ENCODE measurements around the gene LRRC74B.
"Not testable (repeated sequence)": the region's sequence is repeated elsewhere in the genome, so short reads cannot be mapped to it uniquely, and the experiment has no call there.

The LRRC74B gene
- 0 to 0.27 (median 0.09) reads per million in 4 experiments for total RNA-seq

- no peak for DNase-seq
Measured at GRCh38 chr22:21045585-21046294, at the start of gene LRRC74B. LRRC74B (plus strand) TSS chr22:21045946; CDS start chr22:21045987, 41 bp downstream.

GRCh38 chr22:20996031-20996410 is 49.7 kb upstream of the LRRC74B start:
- DNase-seq: no peak

- no peak for DNase-seq
Measured at GRCh38 chr22:20996598-20997535, 48.9 kb upstream of the LRRC74B start.

GRCh38 chr22:20997536-20998257 is 48.0 kb upstream of the LRRC74B start:
- DNase-seq: no peak

- DNase-seq: no peak
Measured at GRCh38 chr22:20998411-20999336, 47.1 kb upstream of the LRRC74B start.

GRCh38 chr22:20999350-21000206 is 46.2 kb upstream of the LRRC74B start:
- no peak for DNase-seq

- DNase-seq: no peak
Measured at GRCh38 chr22:21000207-21000986, 45.3 kb upstream of the LRRC74B start.

GRCh38 chr22:21000987-21001600 is 44.7 kb upstream of the LRRC74B start:
- DNase-seq: no peak

- peak; percentile 91 for DNase-seq
Measured at GRCh38 chr22:21001601-21002325, 44.0 kb upstream of the LRRC74B start, which contains the start of gene THAP7. THAP7 (minus strand) TSS chr22:21002118; CDS start chr22:21001911, 207 bp downstream.

- no peak for DNase-seq
Measured at GRCh38 chr22:21003782-21004181, 42.0 kb upstream of the LRRC74B start.

GRCh38 chr22:21009208-21009607 is 36.5 kb upstream of the LRRC74B start:
- not testable (repeated sequence) for DNase-seq

- DNase-seq: no peak
Measured at GRCh38 chr22:21009638-21010425, 35.9 kb upstream of the LRRC74B start.

- no peak for DNase-seq
Measured at GRCh38 chr22:21010426-21011113, 35.2 kb upstream of the LRRC74B start.

GRCh38 chr22:21012446-21013407 is 33.0 kb upstream of the LRRC74B start:
- DNase-seq: no peak

- DNase-seq: no peak
Measured at GRCh38 chr22:21013657-21014201, 32.0 kb upstream of the LRRC74B start.
